MM.1S (cell line): ENCODE data around the gene FCSK.

ENCODE experiments used
- EZH2 ChIP-seq: fragments of 300-600 bp; sonication (generic); optimal IDR thresholded peaks from 2 replicates; pipeline ENCODE3; 2017; ENCODE audit warnings: low read depth, mild to moderate bottlenecking, antibody characterized with exemption, low read length, mixed read lengths
- EZH2phosphoT487 ChIP-seq: fragments of 300-600 bp; sonication (generic); IDR thresholded peaks from 2 replicates; pipeline ENCODE4 v1.6.1; 2018; ENCODE audit warnings: antibody characterized with exemption, low read length
- TF ChIP-seq, protein P1 (sequence below): fragments of 300-600 bp; sonication (generic); IDR thresholded peaks from 2 replicates; pipeline ENCODE4 v1.5.1; 2016; ENCODE audit warnings: antibody characterized with exemption, low read length, mixed read lengths

DNA sequence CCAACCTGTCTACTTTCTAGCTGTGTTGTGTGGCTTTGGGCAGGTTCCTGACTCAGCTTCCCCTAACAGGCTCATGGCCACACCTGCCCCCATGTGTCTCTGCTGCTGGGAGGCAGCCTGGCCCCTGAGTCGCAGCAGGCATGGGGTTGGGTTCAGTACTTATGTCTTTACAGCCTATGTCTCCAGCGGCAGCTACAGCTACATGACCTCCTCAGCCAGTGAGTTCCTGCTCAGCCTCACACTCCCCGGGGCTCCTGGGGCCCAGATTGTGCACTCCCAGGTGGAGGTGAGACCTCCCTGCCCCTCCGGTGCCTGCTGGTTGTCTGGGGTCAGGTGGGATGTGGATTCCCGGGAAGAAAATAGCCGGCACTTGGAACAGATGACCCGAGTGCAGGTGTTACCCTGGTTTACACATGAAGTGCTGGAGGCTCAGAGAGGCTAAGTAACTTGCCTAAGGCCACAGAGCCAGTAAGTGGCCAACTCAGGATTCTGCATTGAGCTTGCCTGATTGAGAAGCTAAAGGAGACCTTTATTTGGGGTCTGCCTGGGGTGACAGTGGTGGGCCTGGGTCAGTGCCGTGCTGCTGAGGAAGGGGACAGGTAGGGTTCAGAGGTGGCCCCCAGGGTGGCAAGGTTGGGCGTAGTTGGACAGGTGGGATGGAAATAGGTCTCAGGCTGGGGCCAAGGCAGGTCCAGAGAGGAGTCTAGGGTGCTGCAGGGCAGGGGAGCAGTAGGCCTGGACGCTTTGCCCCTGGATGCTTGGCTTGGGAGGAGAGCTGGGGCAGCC lies 15.9 kb downstream of the FCSK start:
- TF ChIP-seq, protein P1, sequence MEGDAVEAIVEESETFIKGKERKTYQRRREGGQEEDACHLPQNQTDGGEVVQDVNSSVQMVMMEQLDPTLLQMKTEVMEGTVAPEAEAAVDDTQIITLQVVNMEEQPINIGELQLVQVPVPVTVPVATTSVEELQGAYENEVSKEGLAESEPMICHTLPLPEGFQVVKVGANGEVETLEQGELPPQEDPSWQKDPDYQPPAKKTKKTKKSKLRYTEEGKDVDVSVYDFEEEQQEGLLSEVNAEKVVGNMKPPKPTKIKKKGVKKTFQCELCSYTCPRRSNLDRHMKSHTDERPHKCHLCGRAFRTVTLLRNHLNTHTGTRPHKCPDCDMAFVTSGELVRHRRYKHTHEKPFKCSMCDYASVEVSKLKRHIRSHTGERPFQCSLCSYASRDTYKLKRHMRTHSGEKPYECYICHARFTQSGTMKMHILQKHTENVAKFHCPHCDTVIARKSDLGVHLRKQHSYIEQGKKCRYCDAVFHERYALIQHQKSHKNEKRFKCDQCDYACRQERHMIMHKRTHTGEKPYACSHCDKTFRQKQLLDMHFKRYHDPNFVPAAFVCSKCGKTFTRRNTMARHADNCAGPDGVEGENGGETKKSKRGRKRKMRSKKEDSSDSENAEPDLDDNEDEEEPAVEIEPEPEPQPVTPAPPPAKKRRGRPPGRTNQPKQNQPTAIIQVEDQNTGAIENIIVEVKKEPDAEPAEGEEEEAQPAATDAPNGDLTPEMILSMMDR, result no peak
- TF ChIP-seq EZH2 (no peak), EZH2phosphoT487 (no peak)
